Suprapubic skin (tissue), 4 donors: ENCODE measurements around the gene GAS6. TPM values are rescaled to one million over a fixed set of nuclear protein-coding genes. Genes with fewer than 3 reads are reported as not detected.

ENCODE experiments used
- DNase-seq, 2 donors: peaks; one replicate each; pipeline ENCODE4 v3.0.0-alpha.2; 2019; ENCODE audit warnings: low spot score in 2 of 2
- H3K27ac ChIP-seq: fragments of 200-600 bp; sonication (generic); one replicate; pipeline ENCODE4 v1.5.1; 2019
- H3K27me3 ChIP-seq: fragments of 200-600 bp; sonication (generic); one replicate; pipeline ENCODE4 v1.5.1; 2019
- H3K36me3 ChIP-seq: fragments of 200-600 bp; sonication (generic); one replicate; pipeline ENCODE4 v1.5.1; 2019
- H3K4me1 ChIP-seq: fragments of 200-600 bp; sonication (generic); one replicate; pipeline ENCODE4 v1.5.1; 2019
- H3K4me3 ChIP-seq: fragments of 200-600 bp; sonication (generic); one replicate; pipeline ENCODE4 v1.5.1; 2019; ENCODE audit warnings: mild to moderate bottlenecking
- H3K9me3 ChIP-seq: fragments of 200-600 bp; sonication (generic); one replicate; pipeline ENCODE4 v1.5.1; 2019
- EP300 ChIP-seq: sonication (generic); formaldehyde crosslinking; IDR thresholded peaks from one replicate; pipeline ENCODE4 v1.6.1; 2017; ENCODE audit warnings: antibody characterized with exemption
- POLR2A ChIP-seq, 2 donors: fragments of 450-650 bp; IDR thresholded peaks; one replicate each; pipeline ENCODE4 v1.6.1; 2017; ENCODE audit warnings: antibody characterized with exemption in 2 of 2, mild to moderate bottlenecking in 2 of 2, moderate library complexity in 2 of 2
- POLR2AphosphoS5 ChIP-seq, 3 donors: sonication (generic); formaldehyde crosslinking; IDR thresholded peaks; one replicate each; pipeline ENCODE4 v1.6.1; 2017; ENCODE audit warnings: antibody characterized with exemption in 3 of 3
- WGBS: methylation state at CpG from one replicate; pipeline ENCODE4 v1.1.5; 2018; 5-methylcytosine and 5-hydroxymethylcytosine counted together
- total RNA-seq, 4 donors: library from RNA; depleted of rRNA; stranded (reverse); fragments of >200 nt; gene quantifications; one replicate each; pipeline ENCODE4 v1.1.0, GENCODE V29; 2016
- TF ChIP-seq, protein P1 (sequence below), 2 donors: fragments of 200-600 bp in 1 of 2; fragments of 450-650 bp in 1 of 2; sonication (generic) in 1 of 2; IDR thresholded peaks; one replicate each; pipeline ENCODE4 v1.5.1; 2016 to 2019; ENCODE audit warnings: antibody characterized with exemption in 2 of 2, mild to moderate bottlenecking in 1 of 2, moderate library complexity in 1 of 2

Gene GAS6
- total RNA-seq, 4 donors from 2014 or later = 175 to 286 (median 224) TPM

DNA sequence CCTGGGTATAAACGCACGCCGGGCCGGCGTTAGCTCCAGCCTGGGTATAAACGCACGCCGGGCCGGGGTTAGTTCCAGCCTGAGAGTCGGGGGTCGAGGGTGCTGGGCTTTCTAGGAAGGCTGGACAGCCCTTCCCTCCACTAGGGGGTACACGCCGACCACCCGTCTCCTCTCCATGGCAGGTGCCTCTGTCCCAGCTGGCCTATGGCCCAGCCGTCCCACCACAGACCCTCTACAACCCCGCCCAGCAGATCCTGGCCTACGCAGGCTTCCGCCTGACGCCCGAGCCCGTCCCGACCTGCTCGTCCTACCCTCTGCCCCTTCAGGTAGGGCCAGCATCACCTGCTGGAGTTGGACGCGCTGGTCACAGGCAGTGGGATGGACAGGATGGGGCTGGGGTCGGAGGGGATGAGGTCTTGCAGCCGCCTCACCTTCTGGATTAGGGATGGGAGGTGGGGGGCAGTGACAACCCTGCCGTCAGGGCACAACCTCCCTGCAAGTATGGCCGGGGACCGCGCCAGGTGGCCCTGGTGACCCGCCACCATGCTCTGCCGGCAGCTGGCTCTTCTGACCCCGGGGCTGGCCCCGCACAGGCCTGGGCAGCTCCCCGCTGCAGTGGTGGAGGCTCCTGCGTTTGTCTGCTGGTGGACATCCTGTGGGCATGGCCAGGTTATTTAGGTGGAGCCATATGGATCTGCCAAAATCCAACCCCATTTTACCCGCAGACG, 59.0 kb downstream of the GAS6 start:
- no peak overlapping the region for H3K4me3 ChIP-seq
- H3K9me3 ChIP-seq = no peaks in the 10 kb centered on the region
- no peaks in the 10 kb centered on the region for H3K36me3 ChIP-seq
- no peaks in the 10 kb centered on the region for H3K27me3 ChIP-seq
- WGBS = 93% methylated on average over 10 of the region's 39 CpGs
- no peak overlapping the region for H3K27ac ChIP-seq
- peaks cover 14% of the 10 kb centered on the region for H3K4me1 ChIP-seq
- peak in 1 of 2 donors; percentile 51 for DNase-seq
- TF ChIP-seq POLR2AphosphoS5 (IDR thresholded peaks at IDR 0.05) (no peak), POLR2A (IDR thresholded peaks at IDR 0.05) (no peak), EP300 (no peak)
- TF ChIP-seq, protein P1, sequence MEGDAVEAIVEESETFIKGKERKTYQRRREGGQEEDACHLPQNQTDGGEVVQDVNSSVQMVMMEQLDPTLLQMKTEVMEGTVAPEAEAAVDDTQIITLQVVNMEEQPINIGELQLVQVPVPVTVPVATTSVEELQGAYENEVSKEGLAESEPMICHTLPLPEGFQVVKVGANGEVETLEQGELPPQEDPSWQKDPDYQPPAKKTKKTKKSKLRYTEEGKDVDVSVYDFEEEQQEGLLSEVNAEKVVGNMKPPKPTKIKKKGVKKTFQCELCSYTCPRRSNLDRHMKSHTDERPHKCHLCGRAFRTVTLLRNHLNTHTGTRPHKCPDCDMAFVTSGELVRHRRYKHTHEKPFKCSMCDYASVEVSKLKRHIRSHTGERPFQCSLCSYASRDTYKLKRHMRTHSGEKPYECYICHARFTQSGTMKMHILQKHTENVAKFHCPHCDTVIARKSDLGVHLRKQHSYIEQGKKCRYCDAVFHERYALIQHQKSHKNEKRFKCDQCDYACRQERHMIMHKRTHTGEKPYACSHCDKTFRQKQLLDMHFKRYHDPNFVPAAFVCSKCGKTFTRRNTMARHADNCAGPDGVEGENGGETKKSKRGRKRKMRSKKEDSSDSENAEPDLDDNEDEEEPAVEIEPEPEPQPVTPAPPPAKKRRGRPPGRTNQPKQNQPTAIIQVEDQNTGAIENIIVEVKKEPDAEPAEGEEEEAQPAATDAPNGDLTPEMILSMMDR (IDR thresholded peaks at IDR 0.05) = no peak

DNA sequence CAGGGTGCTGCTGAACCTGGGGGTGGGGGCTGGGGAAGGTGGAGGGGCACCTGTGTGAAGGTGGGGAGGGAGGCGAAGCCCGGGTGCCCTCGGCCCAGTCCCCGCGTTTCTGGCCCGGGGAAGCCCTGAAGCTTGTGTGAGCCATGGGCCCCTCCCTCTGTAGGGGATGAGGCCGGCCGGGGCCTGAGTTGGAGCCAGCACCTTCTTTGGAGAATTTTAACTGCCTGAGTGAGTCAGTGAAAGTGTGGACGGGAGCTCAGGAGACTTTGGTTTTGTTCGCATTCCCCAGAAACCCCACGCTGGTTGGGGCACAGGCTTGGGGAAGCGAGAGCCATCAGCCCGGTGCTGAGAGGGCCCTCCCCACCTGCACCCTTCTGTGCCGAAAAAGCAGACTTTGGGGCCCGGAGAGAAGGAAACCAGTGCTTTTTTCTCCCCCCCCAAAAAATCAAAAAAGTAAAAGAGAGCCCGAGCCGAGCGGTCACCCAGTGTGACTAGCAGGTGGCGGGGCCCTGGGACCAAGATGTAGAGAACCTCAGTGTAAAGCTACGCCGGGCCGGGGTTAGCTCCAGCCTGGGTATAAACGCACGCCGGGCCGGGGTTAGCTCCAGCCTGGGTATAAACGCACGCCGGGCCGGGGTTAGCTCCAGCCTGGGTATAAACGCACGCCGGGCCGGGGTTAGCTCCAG, 59.7 kb downstream of the GAS6 start:
- Histone ChIP-seq H3K4me3 (no peak overlapping the region), H3K27ac (no peak overlapping the region), H3K9me3 (no peaks in the 10 kb centered on the region), H3K4me1 (peaks cover 14% of the 10 kb centered on the region), H3K36me3 (no peaks in the 10 kb centered on the region), H3K27me3 (no peaks in the 10 kb centered on the region)
- 93% methylated on average over 34 of the region's 34 CpGs for WGBS
- peak; percentile 47 to 74 for DNase-seq
- TF ChIP-seq, protein P1 (IDR thresholded peaks at IDR 0.05) = no peak

DNA sequence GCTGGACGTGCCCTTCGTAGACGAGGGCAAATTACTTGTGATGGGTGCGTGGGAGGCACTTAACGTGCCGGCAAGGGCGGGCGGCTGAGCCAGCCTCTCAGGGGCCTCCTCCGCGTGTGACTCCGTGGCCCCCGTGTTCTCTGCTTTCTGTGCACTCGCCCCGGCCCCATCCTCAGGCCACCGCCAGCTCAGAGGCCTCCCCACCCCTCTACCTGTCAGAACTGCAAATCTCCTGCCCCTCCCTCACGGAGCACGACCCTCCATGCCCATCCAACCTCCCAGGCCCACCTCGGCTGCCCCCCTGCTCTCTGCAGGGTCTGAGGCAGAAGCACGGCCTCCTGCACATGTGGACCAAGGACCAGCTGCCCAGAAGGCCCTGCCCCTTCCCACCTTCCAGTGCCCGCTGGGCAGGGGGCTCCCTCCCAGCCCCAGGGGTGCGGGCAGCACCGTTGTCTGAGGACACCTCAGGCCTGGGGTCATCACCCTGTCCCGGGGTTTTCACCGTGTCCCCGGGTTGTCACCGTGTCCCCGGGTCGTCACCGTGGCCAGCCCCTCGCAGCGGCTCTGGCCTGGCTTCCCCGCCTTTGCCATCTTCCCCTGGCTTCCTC, 60.4 kb downstream of the GAS6 start:
- no peaks in the 10 kb centered on the region for H3K9me3 ChIP-seq
- H3K27me3 ChIP-seq = no peaks in the 10 kb centered on the region
- 90% methylated on average over 17 of the region's 32 CpGs for WGBS
- no peak overlapping the region for H3K4me3 ChIP-seq
- H3K36me3 ChIP-seq = no peaks in the 10 kb centered on the region
- TF ChIP-seq, protein P1 (IDR thresholded peaks at IDR 0.05) = no peak
- TF ChIP-seq POLR2AphosphoS5 (IDR thresholded peaks at IDR 0.05) (no peak), POLR2A (IDR thresholded peaks at IDR 0.05) (no peak), EP300 (no peak)
- H3K27ac ChIP-seq = no peak overlapping the region
- H3K4me1 ChIP-seq = peaks cover 14% of the 10 kb centered on the region
- DNase-seq = peak; percentile 59 to 66

DNA sequence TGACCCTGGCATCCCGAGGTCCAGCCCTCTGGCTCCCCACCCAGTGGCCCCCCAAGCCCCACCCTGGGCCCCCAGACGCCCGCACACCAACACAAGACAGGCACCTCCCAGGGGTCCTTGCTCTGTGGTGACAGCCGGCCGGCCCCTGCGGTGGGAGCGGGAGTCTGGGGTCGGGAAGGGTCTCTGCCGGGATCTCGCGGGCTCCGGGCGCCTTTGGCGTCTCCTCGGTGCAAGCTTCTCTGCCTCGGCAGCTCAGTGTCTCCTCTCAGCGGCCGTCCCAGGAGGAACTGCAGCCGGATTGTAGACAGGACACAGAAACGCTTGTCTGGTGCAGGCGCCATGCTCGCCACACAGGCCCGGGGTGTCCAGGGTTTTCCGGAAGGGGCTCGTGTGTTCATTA, 61.1 kb downstream of the GAS6 start:
- TF ChIP-seq POLR2AphosphoS5 (IDR thresholded peaks at IDR 0.05) (no peak), EP300 (no peak), POLR2A (IDR thresholded peaks at IDR 0.05) (no peak)
- TF ChIP-seq, protein P1 (IDR thresholded peaks at IDR 0.05) = no peak
- no peak overlapping the region for H3K27ac ChIP-seq
- H3K4me1 ChIP-seq = peaks cover 14% of the 10 kb centered on the region
- no peaks in the 10 kb centered on the region for H3K27me3 ChIP-seq
- 82% methylated on average over 9 of the region's 25 CpGs for WGBS
- no peak overlapping the region for H3K4me3 ChIP-seq
- H3K9me3 ChIP-seq = no peaks in the 10 kb centered on the region
- peak; percentile 50 to 79 for DNase-seq
- no peaks in the 10 kb centered on the region for H3K36me3 ChIP-seq

DNA sequence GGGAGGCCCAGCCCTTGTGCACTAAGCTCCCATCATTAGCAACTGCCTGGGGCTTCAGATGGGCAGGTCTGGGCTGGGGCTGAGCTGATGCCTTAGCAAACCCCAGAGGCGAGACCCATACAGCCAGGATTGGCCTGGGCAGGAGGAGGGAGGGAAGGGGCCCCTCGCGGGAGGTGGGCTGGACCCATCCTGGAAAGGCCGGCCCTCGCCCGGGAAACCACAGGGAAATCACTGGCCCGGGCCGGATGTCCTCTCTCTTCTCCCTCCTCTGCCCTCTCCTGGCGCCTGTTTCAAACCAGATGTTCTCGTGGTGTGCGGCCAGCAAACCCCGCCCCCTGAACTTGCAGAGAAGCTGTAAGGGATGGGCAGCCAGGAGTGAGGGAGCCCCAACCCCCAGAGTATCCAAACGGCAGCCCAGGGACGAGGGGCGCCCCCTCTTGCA, 61.8 kb downstream of the GAS6 start:
- Histone ChIP-seq H3K4me3 (no peak overlapping the region), H3K4me1 (peaks cover 14% of the 10 kb centered on the region), H3K36me3 (no peaks in the 10 kb centered on the region), H3K9me3 (no peaks in the 10 kb centered on the region), H3K27ac (no peak overlapping the region), H3K27me3 (no peaks in the 10 kb centered on the region)
- no peak for TF ChIP-seq POLR2A (IDR thresholded peaks at IDR 0.05)
- no peak for TF ChIP-seq POLR2AphosphoS5 (IDR thresholded peaks at IDR 0.05)
- TF ChIP-seq, protein P1 (IDR thresholded peaks at IDR 0.05) = no peak
- TF ChIP-seq EP300 = no peak
- 13% methylated on average over 10 of the region's 15 CpGs for WGBS
- peak; percentile 70 to 85 for DNase-seq
